Left ventricle myocardium inferior (tissue), 1 donor: Measurements from ENCODE around the gene ZSCAN4. TPM values are rescaled to one million over a fixed set of nuclear protein-coding genes. Genes with fewer than 3 reads are reported as not detected.

Experiments used
- DNase-seq: peaks from one replicate; pipeline ENCODE4 v3.0.0-alpha.2; 2020
- H3K27ac ChIP-seq: fragments of 200-600 bp; replicated peaks from 2 replicates; pipeline ENCODE4 v1.8.0; 2021
- H3K27me3 ChIP-seq: fragments of 200-600 bp; 2 replicates; pipeline ENCODE4 v1.8.0; 2021; ENCODE audit warnings: low read depth
- H3K36me3 ChIP-seq: fragments of 200-600 bp; 2 replicates; pipeline ENCODE4 v1.8.0; 2021
- H3K4me1 ChIP-seq: fragments of 200-600 bp; 2 replicates; pipeline ENCODE4 v1.8.0; 2021
- H3K4me3 ChIP-seq: fragments of 200-600 bp; 2 replicates; pipeline ENCODE4 v1.8.0; 2021; ENCODE audit warnings: mild to moderate bottlenecking, moderate library complexity
- H3K9me3 ChIP-seq: fragments of 200-600 bp; replicated peaks from 2 replicates; pipeline ENCODE4 v1.8.0; 2021
- intact Hi-C: fragments of 100-400 bp; cut with micrococcal nuclease; formaldehyde crosslinking; loops from one replicate; pipeline ENCODE4 v1.11.0; 2022
- total RNA-seq: library from RNA; stranded (reverse); fragmentation: NEBNext Ultra II Directional; extraction: Animal tissue kit (Norgen Biotek cat#: 25700); gene quantifications from one replicate; pipeline ENCODE4 v1.2.1, GENCODE V29; 2021
- TF ChIP-seq, protein P1 (sequence below): fragments of 200-600 bp; IDR thresholded peaks from 2 replicates; pipeline ENCODE4 v1.8.0; 2021; ENCODE audit warnings: antibody characterized with exemption, mild to moderate bottlenecking, borderline replicate concordance
- donor health status: DM: no; HTN: yes; CAD: no; lungs with severe emphysema.

ZSCAN4 gene
- total RNA-seq, 1 donor from 2014 or later = not detected

DNA sequence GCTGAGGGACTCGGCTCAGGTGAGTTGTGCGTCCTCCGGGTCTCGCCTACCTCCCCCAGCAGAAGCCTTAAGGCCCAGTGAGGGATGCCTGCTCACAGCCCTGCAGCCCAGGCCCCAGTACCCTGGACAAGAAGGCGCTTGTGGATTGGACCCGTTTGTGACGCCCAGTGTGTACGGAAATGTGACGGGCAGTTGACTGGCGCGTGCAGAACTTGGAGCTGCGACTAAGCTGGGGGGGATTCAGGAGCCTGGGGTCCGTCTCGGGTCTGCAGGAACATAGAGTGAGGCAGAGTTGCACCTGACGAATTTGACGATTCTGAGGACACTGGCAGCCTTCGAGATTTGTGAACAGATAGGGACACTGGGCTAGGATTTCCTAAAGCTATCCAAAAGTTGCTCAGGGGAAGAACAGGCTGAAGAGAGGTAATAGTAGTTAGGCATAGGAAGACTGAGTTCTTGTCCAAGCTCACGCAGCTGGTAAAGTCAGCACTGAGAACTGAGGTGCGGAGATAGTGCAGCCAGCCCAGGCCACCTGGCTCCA is 13.6 kb downstream of the ZSCAN4 start:
- no peaks in the 10 kb centered on the region for H3K27me3 ChIP-seq
- intact Hi-C loops = no loop called here
- peak overlapping the region; percentile 85 for H3K27ac ChIP-seq
- peak overlapping the region; percentile 87 for H3K4me3 ChIP-seq
- peaks cover 30% of the 10 kb centered on the region for H3K4me1 ChIP-seq
- peaks cover 45% of the 10 kb centered on the region for H3K9me3 ChIP-seq
- DNase-seq = no peak
- H3K36me3 ChIP-seq = peaks cover 45% of the 10 kb centered on the region
- TF ChIP-seq, protein P1, sequence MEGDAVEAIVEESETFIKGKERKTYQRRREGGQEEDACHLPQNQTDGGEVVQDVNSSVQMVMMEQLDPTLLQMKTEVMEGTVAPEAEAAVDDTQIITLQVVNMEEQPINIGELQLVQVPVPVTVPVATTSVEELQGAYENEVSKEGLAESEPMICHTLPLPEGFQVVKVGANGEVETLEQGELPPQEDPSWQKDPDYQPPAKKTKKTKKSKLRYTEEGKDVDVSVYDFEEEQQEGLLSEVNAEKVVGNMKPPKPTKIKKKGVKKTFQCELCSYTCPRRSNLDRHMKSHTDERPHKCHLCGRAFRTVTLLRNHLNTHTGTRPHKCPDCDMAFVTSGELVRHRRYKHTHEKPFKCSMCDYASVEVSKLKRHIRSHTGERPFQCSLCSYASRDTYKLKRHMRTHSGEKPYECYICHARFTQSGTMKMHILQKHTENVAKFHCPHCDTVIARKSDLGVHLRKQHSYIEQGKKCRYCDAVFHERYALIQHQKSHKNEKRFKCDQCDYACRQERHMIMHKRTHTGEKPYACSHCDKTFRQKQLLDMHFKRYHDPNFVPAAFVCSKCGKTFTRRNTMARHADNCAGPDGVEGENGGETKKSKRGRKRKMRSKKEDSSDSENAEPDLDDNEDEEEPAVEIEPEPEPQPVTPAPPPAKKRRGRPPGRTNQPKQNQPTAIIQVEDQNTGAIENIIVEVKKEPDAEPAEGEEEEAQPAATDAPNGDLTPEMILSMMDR = no peak

DNA sequence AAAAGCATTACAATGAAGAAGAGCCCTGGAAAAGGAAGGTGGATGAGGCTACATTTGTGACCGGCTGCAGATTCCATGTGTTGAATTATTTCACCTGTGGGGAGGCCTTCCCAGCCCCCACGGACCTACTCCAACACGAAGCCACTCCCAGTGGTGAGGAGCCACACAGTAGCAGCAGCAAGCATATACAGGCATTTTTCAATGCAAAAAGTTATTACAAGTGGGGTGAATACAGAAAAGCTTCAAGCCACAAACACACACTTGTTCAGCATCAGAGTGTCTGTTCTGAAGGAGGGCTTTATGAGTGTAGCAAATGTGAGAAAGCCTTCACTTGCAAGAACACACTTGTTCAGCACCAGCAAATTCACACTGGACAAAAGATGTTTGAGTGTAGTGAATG is 18.0 kb downstream of the ZSCAN4 start:
- TF ChIP-seq, protein P1 = no peak
- peaks cover 63% of the 10 kb centered on the region for H3K36me3 ChIP-seq

DNA sequence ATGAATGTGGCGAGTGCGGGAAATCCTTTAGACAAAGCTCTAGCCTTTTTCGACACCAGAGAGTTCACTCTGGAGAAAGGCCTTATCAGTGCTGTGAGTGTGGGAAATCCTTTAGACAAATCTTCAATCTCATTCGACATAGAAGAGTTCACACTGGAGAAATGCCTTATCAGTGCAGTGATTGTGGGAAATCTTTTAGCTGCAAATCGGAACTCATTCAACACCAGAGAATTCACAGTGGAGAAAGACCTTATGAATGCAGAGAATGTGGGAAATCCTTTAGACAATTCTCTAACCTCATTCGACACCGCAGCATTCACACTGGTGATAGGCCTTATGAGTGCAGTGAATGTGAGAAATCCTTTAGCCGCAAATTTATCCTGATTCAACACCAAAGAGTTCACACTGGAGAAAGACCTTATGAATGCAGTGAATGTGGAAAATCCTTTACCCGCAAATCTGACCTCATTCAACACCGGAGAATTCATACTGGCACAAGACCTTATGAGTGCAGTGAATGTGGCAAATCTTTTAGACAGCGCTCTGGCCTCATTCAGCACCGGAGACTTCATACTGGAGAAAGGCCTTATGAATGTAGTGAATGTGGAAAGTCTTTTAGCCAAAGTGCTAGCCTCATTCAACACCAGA is 18.8 kb downstream of the ZSCAN4 start:
- no peak for DNase-seq
- H3K4me3 ChIP-seq = no peak overlapping the region
- H3K27ac ChIP-seq = no peak overlapping the region
- TF ChIP-seq, protein P1 = no peak
- no peaks in the 10 kb centered on the region for H3K27me3 ChIP-seq
- H3K4me1 ChIP-seq = peaks cover 22% of the 10 kb centered on the region
- H3K36me3 ChIP-seq = peaks cover 63% of the 10 kb centered on the region
- intact Hi-C loops = no loop called here
- H3K9me3 ChIP-seq = peaks cover 97% of the 10 kb centered on the region

More for the DNA sequence above, 18.0 kb downstream of the ZSCAN4 start:
- H3K4me1 ChIP-seq = peaks cover 30% of the 10 kb centered on the region
- H3K9me3 ChIP-seq = peaks cover 89% of the 10 kb centered on the region
- intact Hi-C loops = no loop called here
- no peaks in the 10 kb centered on the region for H3K27me3 ChIP-seq
- no peak overlapping the region for H3K4me3 ChIP-seq
- no peak overlapping the region for H3K27ac ChIP-seq
- DNase-seq = no peak

DNA sequence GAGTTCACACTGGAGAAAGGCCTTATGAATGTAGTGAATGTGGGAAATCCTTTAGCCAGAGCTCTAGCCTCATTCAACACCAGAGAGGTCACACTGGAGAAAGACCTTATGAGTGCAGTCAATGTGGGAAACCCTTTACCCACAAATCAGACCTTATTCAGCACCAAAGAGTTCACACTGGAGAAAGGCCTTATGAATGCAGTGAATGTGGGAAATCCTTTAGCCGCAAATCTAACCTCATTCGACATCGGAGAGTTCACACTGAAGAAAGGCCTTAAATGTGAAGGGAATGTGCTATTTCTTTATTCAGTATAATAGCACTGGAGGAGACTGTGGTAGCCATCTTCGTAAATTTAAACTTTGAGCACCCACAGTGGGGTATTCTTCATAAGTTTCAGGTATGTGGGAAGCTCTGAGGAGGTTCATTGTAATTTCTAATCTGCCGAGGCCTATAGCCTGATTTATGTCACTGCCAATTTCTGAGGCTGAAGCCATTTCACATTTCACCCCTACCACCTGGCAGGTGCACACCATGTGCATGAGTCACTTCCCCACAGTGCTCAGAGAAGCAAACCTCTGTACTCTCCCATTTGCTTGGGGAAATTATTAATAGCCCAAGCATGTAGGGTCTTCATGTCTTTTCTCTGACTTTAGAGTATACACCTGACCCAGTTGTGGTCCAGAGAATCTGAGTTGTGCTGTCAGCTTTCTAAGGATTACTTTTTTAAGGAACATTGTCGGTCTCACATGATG is 19.5 kb downstream of the ZSCAN4 start:
- intact Hi-C loops = no loop called here
- peaks cover 66% of the 10 kb centered on the region for H3K36me3 ChIP-seq

DNA sequence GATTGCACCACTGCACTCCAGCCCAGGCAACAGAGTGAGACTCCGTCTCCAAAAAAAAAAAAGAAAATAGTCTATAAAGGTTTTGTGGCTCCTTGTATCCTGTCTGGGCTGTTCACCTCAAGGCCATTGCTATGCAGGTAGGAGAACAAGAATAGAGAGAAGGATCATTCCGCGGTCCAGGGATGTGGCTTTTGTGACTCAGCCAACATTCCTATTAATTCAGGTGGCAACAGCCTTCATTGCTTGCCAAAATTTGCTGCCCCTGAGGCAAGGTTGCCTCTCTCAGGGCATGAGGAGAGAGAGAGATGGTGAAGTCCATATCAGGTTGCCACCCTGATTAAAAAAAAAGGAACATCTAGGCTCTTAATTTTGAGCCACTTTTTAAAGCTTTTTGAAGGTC is 21.0 kb downstream of the ZSCAN4 start:
- intact Hi-C loops = no loop called here
- TF ChIP-seq, protein P1 = no peak
- Histone ChIP-seq H3K4me1 (no peaks in the 10 kb centered on the region), H3K36me3 (peaks cover 56% of the 10 kb centered on the region), H3K27ac (no peak overlapping the region), H3K4me3 (no peak overlapping the region), H3K9me3 (peaks cover 100% of the 10 kb centered on the region), H3K27me3 (no peaks in the 10 kb centered on the region)
- DNase-seq = no peak

More for the DNA sequence above, 19.5 kb downstream of the ZSCAN4 start:
- H3K9me3 ChIP-seq = peaks cover 100% of the 10 kb centered on the region
- DNase-seq = no peak
- no peak overlapping the region for H3K27ac ChIP-seq
- TF ChIP-seq, protein P1 = no peak
- H3K27me3 ChIP-seq = no peaks in the 10 kb centered on the region
- peaks cover 15% of the 10 kb centered on the region for H3K4me1 ChIP-seq
- no peak overlapping the region for H3K4me3 ChIP-seq
